K562 (cell line): ENCODE measurements around the gene HAPLN2. TPM values are rescaled to one million over a fixed set of nuclear protein-coding genes. Genes with fewer than 3 reads are reported as not detected.

Experiments
- ATAC-seq: fragments of 200-7000 bp; cut with Tn5 transposase; 3 replicates; pipeline ENCODE4 v1.9.1; 2020; ENCODE audit warnings: moderate library complexity
- BruUV-seq: library from RNA; stranded (reverse); fragments of 400-500 nt; replicated peaks from 2 replicates; lab custom pipeline; 2021; lab: Mats Ljungman, UMichigan
- CTCF ChIA-PET: fragments of 300-600 bp; formaldehyde crosslinking; extraction: SDS; loops from one replicate; lab custom pipeline; 2021; ENCODE audit warnings: low intra/inter-chr PET ratio; lab: Yijun Ruan, JAX
- POLR2A ChIA-PET: fragments of 300-600, 350-650 bp; sonication (Branson Sonifier 250); formaldehyde crosslinking; extraction: SDS; loops from one replicate; lab custom pipeline; 2021; ENCODE audit warnings: antibody characterized with exemption, inconsistent platforms; lab: Yijun Ruan, JAX
- DNase-seq, 4 experiments: peaks; one replicate each; pipeline versions ENCODE4 v3.0.0 to v3.0.0-alpha.2; 2011 to 2018; ENCODE audit warnings: low spot score in 3 of 4, mixed read lengths in 3 of 4; ENCODE audit errors: extremely low read depth in 1 of 4
- FAIRE-seq: peaks from 2 replicates; lab custom pipeline; 2011; peaks lifted over from hg19 to GRCh38; lab: Jason Lieb, UNC
- H2AFZ ChIP-seq: 2 replicates; pipeline ENCODE4 v1.6.0; 2011; ENCODE audit warnings: low read depth, low read length, control low read depth, inconsistent platforms
- H3K27ac ChIP-seq: fragments of 200-600 bp; 3 replicates; pipeline ENCODE4 v1.8.0; 2011; ENCODE audit warnings: low read depth, mild to moderate bottlenecking, control low read depth, inconsistent platforms, low read length, moderate library complexity, mixed read lengths; ENCODE audit errors: extremely low read depth
- H3K27me3 ChIP-seq, 2 experiments: fragments of 300-600 bp in 1 of 2; 2 replicates in 1 of 2; 3 replicates in 1 of 2; pipeline versions ENCODE4 v1.6.0 to v1.8.0; 2011; ENCODE audit warnings: inconsistent platforms in 2 of 2, low read length in 2 of 2, mild to moderate bottlenecking in 1 of 2, mixed read lengths in 1 of 2, moderate library complexity in 1 of 2; ENCODE audit not compliant: control insufficient read depth in 2 of 2, insufficient read depth in 2 of 2
- H3K36me3 ChIP-seq: fragments of 300-600 bp; 3 replicates; pipeline ENCODE4 v1.8.0; 2011; ENCODE audit warnings: mild to moderate bottlenecking, low read length, inconsistent platforms; ENCODE audit not compliant: control insufficient read depth, insufficient read depth
- H3K4me1 ChIP-seq, 2 experiments: fragments of 200-600 bp in 1 of 2; replicated peaks in 1 of 2; 2 replicates in 1 of 2; 3 replicates in 1 of 2; pipeline versions ENCODE4 v1.5.1 to v1.8.0; 2011; ENCODE audit warnings: inconsistent platforms in 2 of 2, low read length in 2 of 2, mild to moderate bottlenecking in 1 of 2, mixed read lengths in 1 of 2, moderate library complexity in 1 of 2; ENCODE audit not compliant: control insufficient read depth in 2 of 2, insufficient read depth in 2 of 2
- H3K4me2 ChIP-seq: 2 replicates; pipeline ENCODE4 v1.6.1; 2011; ENCODE audit warnings: low read length, control low read depth, inconsistent platforms, mixed read lengths; ENCODE audit not compliant: insufficient read depth
- H3K4me3 ChIP-seq: fragments of 200-600 bp; sonication (generic), shearing (Covaris generic); 2 replicates; pipeline ENCODE4 v1.5.1; 2016; ENCODE audit warnings: control low read depth, inconsistent platforms
- H3K79me2 ChIP-seq: fragments of 200-600 bp; 3 replicates; pipeline ENCODE4 v1.8.0; 2011; ENCODE audit warnings: low read length, inconsistent platforms; ENCODE audit not compliant: control insufficient read depth, insufficient read depth
- H3K9ac ChIP-seq, 2 experiments: 2 replicates each; pipeline versions ENCODE4 v1.6.0 to v1.6.1; 2011; ENCODE audit warnings: low read depth in 2 of 2, low read length in 2 of 2, control low read depth in 1 of 2, inconsistent platforms in 1 of 2, mild to moderate bottlenecking in 1 of 2, mixed read lengths in 1 of 2; ENCODE audit not compliant: insufficient read depth in 1 of 2
- H3K9me1 ChIP-seq: one replicate; pipeline ENCODE4 v1.6.0; 2011; ENCODE audit warnings: inconsistent platforms, mild to moderate bottlenecking, low read length, moderate library complexity; ENCODE audit not compliant: control insufficient read depth, insufficient read depth
- H3K9me3 ChIP-seq: replicated peaks from 2 replicates; pipeline ENCODE4 v1.5.1; 2011; ENCODE audit warnings: low read depth, low read length, inconsistent platforms; ENCODE audit not compliant: control insufficient read depth, insufficient read depth
- H4K20me1 ChIP-seq: replicated peaks from 2 replicates; pipeline ENCODE4 v1.6.1; 2011; ENCODE audit warnings: low read length, inconsistent platforms, mixed read lengths; ENCODE audit not compliant: control insufficient read depth, insufficient read depth
- BRCA1 ChIP-seq, 2 experiments: fragments of 450-650 bp in 1 of 2; sonication (generic) in 1 of 2; formaldehyde crosslinking in 1 of 2; IDR thresholded peaks; 2 replicates each; pipeline versions ENCODE4 v1.5.0 to v1.6.1; 2017 to 2020; ENCODE audit warnings: mild to moderate bottlenecking in 1 of 2, missing genetic modification reagents in 1 of 2
- GATAD2B ChIP-seq: fragments of 450-650 bp; IDR thresholded peaks from 2 replicates; pipeline ENCODE4 v1.6.1; 2017; ENCODE audit warnings: mild to moderate bottlenecking, borderline replicate concordance
- HMG20A ChIP-seq: fragments of 450-650 bp; formaldehyde crosslinking; conservative IDR thresholded peaks from 2 replicates; pipeline ENCODE4 v1.4.0; 2020; ENCODE audit warnings: mild to moderate bottlenecking, mixed read lengths
- KDM5B ChIP-seq: fragments of 200-600 bp; sonication (generic); IDR thresholded peaks from 2 replicates; pipeline ENCODE4 v1.6.1; 2012; ENCODE audit warnings: low read depth, mild to moderate bottlenecking, moderate library complexity, low read length, control low read depth, inconsistent platforms; ENCODE audit not compliant: insufficient replicate concordance
- NBN ChIP-seq: fragments of 450-650 bp; IDR thresholded peaks from 2 replicates; pipeline ENCODE4 v1.6.1; 2016; ENCODE audit warnings: low read depth, mild to moderate bottlenecking
- NCOA4 ChIP-seq: fragments of 450-650 bp; IDR thresholded peaks from 2 replicates; pipeline ENCODE4 v1.6.1; 2018; ENCODE audit warnings: mild to moderate bottlenecking; ENCODE audit not compliant: partially characterized antibody
- OTX1 ChIP-seq: fragments of 450-650 bp; formaldehyde crosslinking; IDR thresholded peaks from 2 replicates; pipeline ENCODE4 v1.4.0; 2022; ENCODE audit warnings: mild to moderate bottlenecking
- POLR3G ChIP-seq: IDR thresholded peaks from 2 replicates; pipeline ENCODE4 v1.6.1; 2011; ENCODE audit not compliant: insufficient read length, insufficient replicate concordance; ENCODE audit errors: extremely low read depth
- RBFOX2 ChIP-seq: fragments of 200-400 bp; formaldehyde crosslinking; IDR thresholded peaks from 2 replicates; pipeline ENCODE4 v1.6.1; 2017; ENCODE audit warnings: low read depth, mild to moderate bottlenecking, low read length, moderate library complexity
- RNF219 ChIP-seq: fragments of 250-450 bp; sonication (Bioruptor Pico); IDR thresholded peaks from 2 replicates; pipeline ENCODE4 v1.5.0; 2022; ENCODE audit warnings: mild to moderate bottlenecking
- SETDB1 ChIP-seq: IDR thresholded peaks from one replicate; pipeline ENCODE4 v1.6.1; 2012; ENCODE audit warnings: low read length, control low read depth, inconsistent platforms
- ZNF146 ChIP-seq: IDR thresholded peaks from one replicate; pipeline ENCODE4 v1.6.1; 2018; ENCODE audit warnings: missing compliant biosample characterization; ENCODE audit not compliant: unreplicated experiment
- ZNF436 ChIP-seq: fragments of 250-450, 450-650 bp; sonication (Bioruptor Pico); formaldehyde crosslinking; IDR thresholded peaks from 2 replicates; pipeline ENCODE4 v1.7.0; 2020; ENCODE audit warnings: mild to moderate bottlenecking
- ZNF764 ChIP-seq: fragments of 250-450 bp; sonication (Bioruptor Pico); IDR thresholded peaks from 2 replicates; pipeline ENCODE4 v1.4.0; 2020; ENCODE audit warnings: low read depth, mild to moderate bottlenecking, moderate library complexity
- WGBS: fragments of 100-300 bp; shearing (Covaris generic); methylation state at CpG from one replicate; pipeline ENCODE4 v1.1.6; 2016; ENCODE audit warnings: low coverage, mixed read lengths; ENCODE audit not compliant: insufficient coverage; ENCODE audit errors: missing lambda C conversion rate; 5-methylcytosine and 5-hydroxymethylcytosine counted together
- in situ Hi-C: fragments of 300-500 bp; cut with MboI; formaldehyde crosslinking; loops from 4 replicates; pipeline ENCODE4 v1.15.0; 2018; ENCODE audit warnings: inconsistent platforms, mixed read lengths
- intact Hi-C: fragments of 100-400 bp; cut with micrococcal nuclease; formaldehyde crosslinking; loops from 2 replicates; pipeline ENCODE4 v1.14.2; 2022
- polyA plus RNA-seq, 8 experiments: library from polyadenylated mRNA; depleted of rRNA in 4 of 8; stranded (reverse) in 5 of 8; unstranded in 3 of 8; fragments of >200 nt; fragmentation: Nextera tagmentation in 2 of 8; fragmentation: Illumina TruSeq in 1 of 8; extraction: Ambion mirVana in 2 of 8; extraction: Trizol in 1 of 8; gene quantifications; 2 replicates each; pipeline versions ENCODE4 v1.2.1 to v1.2.3, GENCODE V29; 2011 to 2014; ENCODE audit warnings: inconsistent platforms in 1 of 8, missing spikeins in 1 of 8
- total RNA-seq, 7 experiments: library from RNA; depleted of rRNA in 6 of 7; stranded (reverse); fragments of >200 nt in 6 of 7; fragmentation: Illumina TruSeq in 2 of 7; extraction: Trizol in 2 of 7; gene quantifications; 2 replicates each; pipeline versions ENCODE4 v1.2.1 to v1.2.3, GENCODE V29; 2011 to 2021; ENCODE audit warnings: low replicate concordance in 1 of 7
- TF ChIP-seq, protein P1 (sequence below): sonication (generic); formaldehyde crosslinking; IDR thresholded peaks from 2 replicates; pipeline ENCODE4 v1.8.1; 2023; ENCODE audit warnings: mild to moderate bottlenecking, missing genetic modification reagents, moderate library complexity

The HAPLN2 gene
- total and polyA plus RNA-seq, 9 of the 15 experiments (the other 6 are each of a cell fraction or from before 2014, with no cell fraction given), result 0.14 to 5.2 (median 3.8) TPM; not detected in 4

DNA sequence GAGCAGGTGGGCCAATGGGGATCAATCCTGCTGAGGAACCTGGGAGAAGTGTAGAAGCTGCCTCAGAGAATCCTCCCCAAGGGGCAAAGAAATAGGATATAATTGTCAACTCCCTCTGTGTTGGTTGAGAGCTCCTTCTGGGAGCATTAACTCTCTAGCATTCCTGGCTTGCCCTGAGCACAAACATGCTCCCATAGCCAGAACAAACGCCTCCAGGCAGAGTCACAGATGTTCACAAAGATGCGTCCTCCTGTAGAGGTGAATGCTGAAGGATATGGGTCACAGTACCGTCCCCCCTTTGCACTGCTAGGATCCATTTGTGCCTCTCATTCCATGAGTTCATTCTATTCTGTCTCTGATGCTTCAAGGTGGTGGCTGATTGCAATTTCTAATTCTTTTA is 13.1 kb downstream of the HAPLN2 start:
- no peak for FAIRE-seq
- H2AFZ ChIP-seq, result no peak overlapping the region
- no peak for TF ChIP-seq SETDB1
- TF ChIP-seq BRCA1 (IDR thresholded peaks at IDR 0.05), result no peak
- TF ChIP-seq BRCA1 (CRISPR knock-in tag; IDR thresholded peaks at IDR 0.05), result no peak
- TF ChIP-seq GATAD2B, result no peak
- TF ChIP-seq, protein P1, sequence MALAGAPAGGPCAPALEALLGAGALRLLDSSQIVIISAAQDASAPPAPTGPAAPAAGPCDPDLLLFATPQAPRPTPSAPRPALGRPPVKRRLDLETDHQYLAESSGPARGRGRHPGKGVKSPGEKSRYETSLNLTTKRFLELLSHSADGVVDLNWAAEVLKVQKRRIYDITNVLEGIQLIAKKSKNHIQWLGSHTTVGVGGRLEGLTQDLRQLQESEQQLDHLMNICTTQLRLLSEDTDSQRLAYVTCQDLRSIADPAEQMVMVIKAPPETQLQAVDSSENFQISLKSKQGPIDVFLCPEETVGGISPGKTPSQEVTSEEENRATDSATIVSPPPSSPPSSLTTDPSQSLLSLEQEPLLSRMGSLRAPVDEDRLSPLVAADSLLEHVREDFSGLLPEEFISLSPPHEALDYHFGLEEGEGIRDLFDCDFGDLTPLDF (CRISPR knock-in tag), result no peak
- no peak for TF ChIP-seq POLR3G
- TF ChIP-seq OTX1 (CRISPR knock-in tag), result no peak
- no peak for TF ChIP-seq NBN
- no peak for TF ChIP-seq ZNF146 (CRISPR knock-in tag)
- TF ChIP-seq ZNF436, result no peak
- TF ChIP-seq RNF219, result no peak
- TF ChIP-seq HMG20A (CRISPR knock-in tag), result no peak
- no peak for TF ChIP-seq RBFOX2
- no peak for TF ChIP-seq NCOA4
- TF ChIP-seq ZNF764 (CRISPR knock-in tag), result no peak
- no peak for TF ChIP-seq KDM5B
- no peak for DNase-seq
- H3K27ac ChIP-seq, result no peak overlapping the region
- H3K9me1 ChIP-seq, result no peaks in the 10 kb centered on the region
- ChIA-PET POLR2A (interaction anchor here (0.6 to 3.3 kb wide), 3 partner anchors 9 to 227 kb away, joined by 3 to 21 read pairs (median 3); partner anchors contain the start of gene BCAN), CTCF (no interaction called here)
- WGBS, result 0% methylated on average over 3 of the region's 3 CpGs
- no peaks in the 10 kb centered on the region for H3K36me3 ChIP-seq
- peaks cover 20% of the 10 kb centered on the region in 2 experiments; a peak in 4 of 5 replicates for H3K27me3 ChIP-seq
- no peak for ATAC-seq
- in situ Hi-C loops, result no loop called here
- no peak overlapping the region for H3K4me2 ChIP-seq
- no peaks in the 10 kb centered on the region for H3K9me3 ChIP-seq
- H3K4me1 ChIP-seq, result peaks cover 0 to 3% of the 10 kb centered on the region in 2 experiments; a peak in 1 of 5 replicates
- H3K9ac ChIP-seq, result no peak overlapping the region
- 0 out of 2 replicates have a peak, but pooled peaks cover 3% of the 10 kb centered on the region for H4K20me1 ChIP-seq
- BruUV-seq, result no TSS peak
- no peaks in the 10 kb centered on the region for H3K79me2 ChIP-seq
- intact Hi-C loops, result no loop called here
- H3K4me3 ChIP-seq, result no peak overlapping the region
